ENCODE measurements around the gene CNPY1.

CNPY1 gene

DNA sequence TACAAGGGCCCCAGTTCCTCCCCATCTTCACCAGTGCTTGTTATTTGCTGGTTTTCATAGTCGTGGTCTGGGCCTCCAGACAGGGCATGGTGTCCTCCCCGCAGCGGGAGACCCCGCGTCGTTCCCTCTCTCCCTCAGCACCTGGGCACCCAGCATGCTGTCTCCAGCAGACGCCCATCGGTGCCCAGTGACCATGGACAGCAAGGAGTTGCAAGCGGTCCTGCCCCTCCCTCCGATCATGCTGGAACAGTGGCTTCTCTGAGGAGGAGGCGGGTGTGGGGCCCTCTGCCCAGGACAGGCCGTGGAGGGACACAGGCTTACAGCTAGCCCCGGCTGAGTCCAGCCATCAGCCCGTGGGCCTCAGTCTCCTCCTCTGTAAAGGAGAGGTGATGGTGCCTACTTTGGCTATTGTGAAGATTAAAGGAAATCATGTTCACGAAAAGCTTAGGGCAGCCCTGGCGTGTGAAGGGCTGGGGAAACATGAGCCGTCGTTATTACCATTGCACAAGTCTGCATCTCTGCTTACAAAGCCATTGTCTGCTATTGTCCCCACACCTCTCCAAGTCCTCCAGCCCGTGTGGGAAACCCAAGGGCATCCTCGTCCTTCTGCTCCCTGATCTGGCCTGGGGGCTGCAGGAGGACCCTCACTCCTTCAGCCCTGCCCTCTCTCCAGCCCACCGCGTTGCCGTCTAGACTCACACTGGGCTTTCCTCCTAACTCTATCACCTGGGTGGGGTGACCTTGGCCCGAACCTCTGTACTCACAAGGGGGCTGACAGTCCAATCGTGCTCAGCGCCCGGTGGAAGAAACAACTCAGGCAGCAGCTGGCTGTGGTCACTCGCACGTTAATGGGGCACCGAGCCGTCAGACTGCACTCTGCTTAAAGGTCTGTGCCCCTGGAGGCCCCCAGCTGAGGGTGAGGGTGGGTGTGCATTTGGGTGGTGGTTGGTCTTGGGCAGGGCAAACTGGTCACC lies 58.6 kb downstream of the CNPY1 start:
- DNase-seq = no peak

DNA sequence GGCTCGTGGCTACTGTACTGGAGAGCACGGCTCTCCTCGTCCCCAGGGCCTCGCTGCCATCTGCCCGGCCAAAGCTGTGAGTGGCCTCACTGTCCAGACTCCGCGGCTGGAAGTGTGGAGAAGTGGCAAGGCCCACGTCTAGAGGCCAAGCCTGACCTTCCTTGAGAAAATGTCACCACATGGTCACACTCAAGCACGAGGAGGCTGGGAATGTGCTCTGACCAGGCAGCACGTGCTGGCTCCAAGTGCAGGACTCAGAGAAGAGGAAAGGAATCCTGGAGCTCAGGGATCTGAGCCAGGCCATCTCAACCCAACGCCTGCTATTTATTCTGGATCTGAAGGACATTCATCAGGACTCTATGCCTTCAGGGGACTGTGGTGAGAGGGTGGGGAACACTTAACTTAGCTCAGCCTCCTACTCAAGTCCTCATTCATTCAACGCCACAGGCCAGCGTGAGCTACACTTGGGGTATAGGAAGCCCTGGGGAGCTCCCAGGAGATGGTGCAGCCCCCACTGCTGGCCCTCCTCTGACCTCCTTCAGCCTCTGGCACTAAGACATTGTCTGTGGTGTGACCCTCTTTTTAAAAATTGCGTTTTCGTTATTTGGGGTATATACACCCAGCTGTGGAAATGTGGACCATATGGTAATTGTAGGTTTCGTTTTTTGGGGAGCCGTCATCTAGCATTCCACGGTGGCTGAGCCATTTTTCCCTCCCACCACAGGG lies 59.4 kb downstream of the CNPY1 start:
- no peak for DNase-seq

DNA sequence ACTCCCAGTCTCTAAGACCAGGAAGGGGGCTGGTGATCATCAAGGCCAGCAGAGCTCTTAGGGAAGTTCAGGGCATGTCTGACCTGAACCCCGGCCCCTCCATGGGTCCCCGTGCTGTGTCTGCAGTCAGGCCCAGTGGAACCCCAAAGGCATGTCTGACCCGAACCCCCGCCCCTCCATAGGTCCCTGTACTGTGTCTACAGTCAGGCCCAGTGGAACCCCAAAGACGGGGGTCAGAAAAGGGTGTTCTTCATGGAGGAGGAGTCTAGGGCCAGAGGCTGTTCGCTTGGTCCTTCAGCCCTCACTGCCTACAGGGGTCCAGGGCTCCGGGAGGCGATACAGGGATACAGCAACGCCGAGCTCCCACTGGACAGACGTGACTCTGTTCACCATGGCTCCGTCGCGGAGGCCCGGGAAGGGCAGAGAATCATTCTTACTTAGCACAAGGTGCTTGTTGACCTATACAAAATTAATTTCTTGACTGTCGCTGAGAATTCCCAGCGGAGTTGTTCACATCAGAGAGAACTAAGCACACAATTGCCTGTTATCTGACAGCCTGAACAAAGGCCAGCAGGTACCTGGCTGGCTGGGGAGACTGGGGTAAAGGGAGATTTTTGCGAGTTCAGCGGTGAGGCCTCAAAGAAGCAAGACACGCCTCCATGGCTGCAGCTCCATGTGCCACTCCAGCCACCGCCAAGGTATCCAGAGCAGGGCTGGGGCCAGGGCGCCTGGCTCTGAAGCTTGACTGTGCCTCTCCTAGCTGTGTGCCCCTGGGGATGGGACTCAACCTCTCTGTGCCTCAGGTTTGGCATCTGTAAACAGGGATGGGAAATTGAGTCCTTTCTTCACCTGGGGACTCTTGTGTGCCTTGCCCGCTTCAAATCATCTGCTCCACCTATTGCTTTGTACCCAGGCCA lies 61.6 kb downstream of the CNPY1 start:
- no peak for DNase-seq

DNA sequence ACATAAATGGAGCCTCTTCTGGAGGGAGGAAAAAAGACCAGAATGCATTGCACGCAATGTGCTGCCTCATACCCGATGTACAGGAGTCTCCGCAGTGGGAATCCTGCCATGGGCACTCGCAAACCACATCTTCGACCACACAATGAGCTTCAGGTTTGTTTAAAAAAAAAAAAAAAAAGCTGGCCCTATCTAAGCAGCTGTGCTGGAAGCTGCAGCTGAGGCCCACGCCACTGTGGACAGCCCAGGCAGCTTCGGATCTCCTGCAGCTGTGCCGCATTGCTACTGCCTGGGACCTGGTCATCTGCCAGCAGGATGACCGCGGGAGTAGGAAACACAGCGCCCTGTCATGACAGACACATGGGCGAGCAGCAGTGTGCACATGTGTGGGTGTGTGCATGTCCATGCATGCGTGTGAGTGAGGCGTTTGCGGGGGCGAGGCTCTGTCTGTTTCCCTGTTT lies 62.5 kb downstream of the CNPY1 start:
- no peak for DNase-seq

DNA sequence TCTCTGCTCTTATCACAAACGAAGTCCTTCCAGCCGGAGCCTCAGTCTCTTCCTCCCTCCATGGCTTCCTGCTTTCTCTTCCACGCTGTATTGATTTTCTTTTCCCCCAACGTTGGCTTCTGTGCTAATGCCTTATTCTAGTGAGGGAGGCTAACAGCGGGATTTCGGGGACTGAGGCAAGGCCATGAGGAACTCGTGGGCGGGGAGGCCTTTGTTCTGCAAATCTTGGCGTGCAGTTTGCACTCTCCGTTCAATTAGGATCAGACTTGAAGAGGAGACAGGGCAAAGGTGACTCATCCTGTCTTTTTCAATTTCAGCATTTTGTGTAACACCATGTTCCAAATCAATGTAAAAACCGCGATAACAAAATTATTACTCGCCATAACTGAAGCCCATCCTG lies 63.1 kb downstream of the CNPY1 start:
- DNase-seq = no peak

DNA sequence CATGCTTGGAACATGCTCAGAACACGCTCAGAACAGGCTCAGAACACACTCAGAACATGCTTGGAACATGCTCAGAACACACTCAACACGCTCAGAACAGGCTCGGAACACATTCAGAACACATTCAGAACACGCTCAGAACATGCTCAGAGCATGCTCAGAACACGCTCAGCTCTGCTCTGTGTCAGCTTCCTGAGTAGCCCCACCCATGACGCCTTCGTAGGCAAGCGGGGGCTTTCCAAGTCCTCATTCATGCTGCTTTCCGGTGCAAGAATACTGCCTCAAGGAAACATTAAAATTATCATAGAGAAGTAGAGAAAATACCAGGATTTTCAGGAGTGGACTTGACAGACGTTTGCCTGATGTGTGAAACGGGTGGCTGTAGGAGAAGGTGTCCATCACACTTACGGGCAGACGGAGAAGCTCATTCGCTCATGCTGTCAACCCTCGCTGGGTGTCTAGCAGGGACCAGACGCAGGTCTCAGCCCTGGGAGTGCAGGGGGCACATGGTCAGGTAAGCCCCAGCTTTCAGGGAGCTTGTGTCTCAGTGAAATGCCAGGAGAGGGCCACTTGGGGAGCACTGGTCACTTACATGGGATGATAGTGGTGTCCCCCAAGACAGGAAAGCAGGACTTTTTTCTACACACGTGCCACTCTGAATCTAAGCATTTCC lies 63.7 kb downstream of the CNPY1 start:
- DNase-seq = no peak

DNA sequence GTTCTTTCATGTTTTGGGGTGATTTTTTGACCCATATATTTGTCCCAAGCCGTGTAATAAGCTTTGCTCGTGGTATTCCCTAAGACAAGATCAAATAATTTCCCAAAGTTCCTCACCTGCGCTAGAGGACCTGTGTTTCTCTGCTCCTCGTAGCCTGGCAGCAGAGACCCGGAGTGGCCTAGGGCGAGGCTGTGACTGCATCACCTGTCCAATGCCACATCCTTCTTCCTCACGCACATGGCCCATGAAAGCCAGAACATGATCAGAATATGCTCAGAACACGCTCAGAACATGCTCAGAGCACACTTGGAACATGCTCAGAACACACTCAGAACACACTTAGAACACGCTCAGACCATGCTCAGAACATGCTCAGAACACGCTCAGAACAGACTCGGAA lies 64.6 kb downstream of the CNPY1 start:
- DNase-seq = no peak

DNA sequence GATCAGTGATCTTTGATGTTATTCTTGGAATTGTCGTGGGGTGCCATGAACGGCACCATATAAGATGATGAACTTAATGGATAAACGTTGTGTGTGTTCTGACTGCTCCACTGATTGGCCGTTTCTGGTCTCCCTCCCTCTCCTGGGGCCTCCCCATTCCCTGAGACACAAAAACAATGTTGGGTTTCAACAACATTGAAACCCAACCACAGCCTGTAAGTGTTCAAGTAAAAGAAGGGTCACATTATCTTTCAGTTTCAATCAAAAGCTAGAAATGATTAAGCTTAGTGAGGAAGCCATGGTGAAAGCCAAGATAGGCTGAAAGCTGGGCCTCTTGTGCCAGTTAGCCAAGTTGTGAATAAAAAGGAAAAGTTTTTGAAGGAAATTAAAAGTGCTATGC lies 68.9 kb downstream of the CNPY1 start:
- DNase-seq = no peak

DNA sequence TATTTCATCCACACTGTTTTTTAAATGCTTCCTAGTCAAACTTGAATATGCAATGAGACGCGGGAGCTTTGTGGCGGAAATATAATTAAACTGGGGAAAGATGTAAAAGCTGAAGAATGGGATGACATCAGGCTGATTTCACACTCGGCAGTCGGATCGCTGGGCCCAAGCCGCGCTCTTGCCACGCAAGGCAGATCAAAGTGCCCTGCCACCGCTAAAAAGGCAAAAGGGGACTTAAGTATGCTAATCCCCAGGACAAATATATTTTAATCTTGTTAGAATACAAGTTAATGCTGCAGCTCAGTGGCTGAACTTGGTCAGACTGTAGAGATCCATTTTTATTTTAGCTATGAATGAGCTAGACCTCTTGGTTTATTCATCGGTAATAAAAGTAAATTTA lies 74.6 kb downstream of the CNPY1 start:
- DNase-seq = no peak

DNA sequence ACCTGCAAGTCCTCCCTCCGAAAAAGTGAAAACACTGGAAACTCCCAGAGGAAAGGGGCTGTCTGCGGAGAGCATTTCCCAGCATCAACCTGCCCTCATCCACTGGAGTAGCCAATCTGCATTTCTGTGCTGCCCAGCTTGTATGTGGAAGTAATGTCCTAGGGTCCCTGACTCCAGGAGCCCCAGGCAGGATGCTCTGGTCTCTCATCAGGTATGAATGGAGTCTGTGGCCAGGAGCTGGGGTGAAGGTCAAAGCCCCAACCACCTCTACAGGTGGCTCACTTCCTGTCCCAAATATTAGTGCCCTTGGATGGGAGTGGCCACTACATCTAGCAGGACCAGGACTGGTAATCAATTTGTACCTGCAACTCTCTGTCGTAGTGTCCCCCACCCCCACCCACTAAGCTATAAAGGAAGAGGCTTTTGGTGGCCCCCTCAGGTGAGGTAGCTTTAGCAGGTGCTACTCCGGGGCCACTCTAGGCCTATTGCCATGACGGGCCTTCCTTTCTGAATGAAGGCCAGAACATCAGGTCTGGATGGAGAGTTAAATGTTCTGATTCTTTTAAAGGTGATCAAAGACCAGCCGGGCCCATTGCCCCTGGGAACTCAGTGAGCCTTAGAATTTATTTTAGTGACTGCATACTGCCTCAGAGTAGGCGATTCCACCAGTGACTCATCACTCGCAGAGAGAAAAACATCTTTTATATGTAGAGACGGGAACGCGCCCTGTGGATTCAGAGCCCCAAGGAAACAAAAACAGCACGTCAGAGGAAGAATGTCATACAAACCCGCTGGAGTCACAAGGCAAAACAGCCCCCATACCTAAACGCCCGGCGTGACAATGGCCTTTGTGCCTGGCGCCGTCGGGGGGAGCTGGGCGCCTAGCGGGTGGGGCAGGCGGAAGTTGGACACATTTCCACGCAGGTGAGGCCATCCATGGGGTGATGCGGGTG lies 75.4 kb downstream of the CNPY1 start:
- no peak for DNase-seq

DNA sequence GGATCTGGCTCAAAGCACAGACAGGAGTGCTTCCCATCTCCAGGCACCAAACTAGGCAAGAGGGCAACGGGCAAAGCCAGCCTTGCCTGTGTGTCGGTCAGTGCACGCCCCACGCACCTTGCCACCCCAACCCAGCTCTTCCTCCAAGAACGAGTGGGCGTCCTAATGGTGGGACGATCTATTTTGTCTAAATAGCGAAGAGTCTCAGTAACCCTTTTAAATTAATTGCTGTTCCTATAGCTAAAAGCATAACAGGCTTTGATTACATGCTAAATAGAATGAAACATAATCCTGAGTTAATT lies 76.2 kb downstream of the CNPY1 start:
- no peak for DNase-seq

DNA sequence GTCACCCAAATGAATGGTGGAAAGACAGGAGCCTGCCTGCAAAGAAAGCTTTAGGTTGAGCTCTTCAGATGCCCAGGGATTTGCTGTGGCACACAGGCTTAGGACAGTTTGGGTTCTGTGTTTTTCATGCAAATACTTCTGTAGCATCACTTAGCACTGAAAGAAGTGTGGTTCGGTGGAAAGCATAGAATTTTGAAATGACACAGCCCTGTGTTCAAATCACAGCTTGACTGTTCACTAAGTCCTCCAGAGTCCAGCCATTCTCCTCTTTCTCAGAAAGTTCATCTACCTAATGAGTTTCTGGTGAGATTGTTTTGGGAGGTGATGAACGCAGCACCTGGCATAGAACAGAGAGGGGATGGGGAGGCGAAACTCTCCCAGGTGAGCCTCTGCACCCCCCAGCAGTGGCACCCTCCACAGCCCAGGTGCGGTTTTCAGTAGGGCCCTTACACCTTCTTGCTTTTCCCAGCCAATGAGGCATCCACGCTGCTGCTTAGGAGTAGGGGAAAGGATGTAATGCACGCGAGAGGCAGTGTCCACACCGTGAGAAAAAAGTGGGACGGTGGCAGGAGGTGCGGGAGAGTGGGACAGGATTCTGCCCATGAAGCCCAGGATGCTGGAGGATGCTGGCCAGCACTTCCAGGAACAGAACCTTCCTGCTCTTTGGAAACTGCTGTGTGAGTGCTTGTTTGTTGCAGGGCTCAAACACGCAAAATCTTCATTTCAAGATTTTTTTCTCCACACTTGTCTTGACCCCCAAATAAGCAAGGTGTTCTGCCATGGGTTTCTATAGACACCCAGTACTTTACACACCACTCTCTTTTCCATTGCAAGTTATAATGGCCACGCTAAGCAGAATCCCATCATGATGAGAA lies 76.8 kb downstream of the CNPY1 start:
- no peak for DNase-seq

DNA sequence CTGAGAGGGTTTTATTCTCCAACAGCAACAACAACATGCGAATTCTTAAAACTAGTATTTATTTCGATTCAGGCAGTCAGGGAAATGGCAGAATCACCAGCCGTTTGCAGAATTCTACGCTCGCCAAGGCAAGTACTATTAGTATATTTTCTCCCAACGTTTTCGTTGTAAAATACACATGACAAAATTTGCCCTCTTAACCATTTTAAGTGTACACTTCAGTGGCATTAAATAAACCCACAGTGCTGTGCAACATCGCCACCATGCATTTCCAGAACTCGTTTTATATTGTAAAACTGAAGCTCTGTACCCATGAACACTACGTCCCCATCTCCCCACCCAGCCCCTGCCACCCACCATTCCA lies 77.6 kb downstream of the CNPY1 start:
- DNase-seq = no peak

DNA sequence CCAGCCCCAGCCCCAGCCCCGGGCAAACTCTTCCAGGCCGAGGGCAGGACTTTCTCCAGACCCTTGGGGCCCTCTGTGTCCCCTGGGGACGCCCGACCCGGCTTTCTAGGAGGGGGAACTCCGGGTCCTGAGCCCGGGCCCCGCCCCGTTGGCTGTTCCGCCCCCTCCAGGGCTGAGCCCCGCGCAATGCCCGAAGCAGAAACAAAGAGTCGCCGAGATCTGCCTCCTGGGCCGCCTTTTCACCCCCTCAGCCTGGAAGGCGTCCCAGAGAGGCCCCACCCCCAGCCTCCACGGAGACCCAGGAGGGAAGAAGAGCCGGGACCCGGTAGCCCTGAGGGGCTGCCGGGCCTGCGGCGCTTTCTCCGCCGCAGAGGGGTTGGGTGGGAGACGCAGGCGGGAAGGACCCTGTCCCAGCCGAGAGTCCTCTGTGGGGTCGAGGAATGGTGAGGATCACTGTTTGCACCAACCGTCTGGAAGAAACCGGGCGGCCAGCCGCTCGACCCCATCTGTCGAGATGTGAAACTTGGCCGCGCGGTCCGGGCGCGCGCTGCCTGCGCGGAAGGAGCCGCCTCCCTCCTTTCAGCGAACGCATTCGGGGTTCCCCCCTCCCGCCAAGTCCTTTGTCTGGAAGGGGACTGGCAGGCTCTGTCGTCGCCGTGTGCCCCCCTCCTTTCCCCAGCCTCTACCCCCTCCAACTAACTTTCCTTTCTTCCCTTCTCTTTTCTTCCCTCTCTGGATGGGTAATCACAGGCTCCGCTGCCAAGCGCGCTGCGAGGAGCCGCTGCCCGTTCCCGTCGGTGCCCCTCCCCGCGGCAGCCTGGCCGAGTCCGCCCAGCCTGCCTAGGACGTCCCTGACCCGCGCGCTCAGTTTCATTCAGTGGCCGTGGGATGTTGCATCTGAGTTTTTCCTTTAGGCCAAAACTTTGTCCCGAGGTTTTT lies 78.2 kb downstream of the CNPY1 start:
- no peak for DNase-seq

DNA sequence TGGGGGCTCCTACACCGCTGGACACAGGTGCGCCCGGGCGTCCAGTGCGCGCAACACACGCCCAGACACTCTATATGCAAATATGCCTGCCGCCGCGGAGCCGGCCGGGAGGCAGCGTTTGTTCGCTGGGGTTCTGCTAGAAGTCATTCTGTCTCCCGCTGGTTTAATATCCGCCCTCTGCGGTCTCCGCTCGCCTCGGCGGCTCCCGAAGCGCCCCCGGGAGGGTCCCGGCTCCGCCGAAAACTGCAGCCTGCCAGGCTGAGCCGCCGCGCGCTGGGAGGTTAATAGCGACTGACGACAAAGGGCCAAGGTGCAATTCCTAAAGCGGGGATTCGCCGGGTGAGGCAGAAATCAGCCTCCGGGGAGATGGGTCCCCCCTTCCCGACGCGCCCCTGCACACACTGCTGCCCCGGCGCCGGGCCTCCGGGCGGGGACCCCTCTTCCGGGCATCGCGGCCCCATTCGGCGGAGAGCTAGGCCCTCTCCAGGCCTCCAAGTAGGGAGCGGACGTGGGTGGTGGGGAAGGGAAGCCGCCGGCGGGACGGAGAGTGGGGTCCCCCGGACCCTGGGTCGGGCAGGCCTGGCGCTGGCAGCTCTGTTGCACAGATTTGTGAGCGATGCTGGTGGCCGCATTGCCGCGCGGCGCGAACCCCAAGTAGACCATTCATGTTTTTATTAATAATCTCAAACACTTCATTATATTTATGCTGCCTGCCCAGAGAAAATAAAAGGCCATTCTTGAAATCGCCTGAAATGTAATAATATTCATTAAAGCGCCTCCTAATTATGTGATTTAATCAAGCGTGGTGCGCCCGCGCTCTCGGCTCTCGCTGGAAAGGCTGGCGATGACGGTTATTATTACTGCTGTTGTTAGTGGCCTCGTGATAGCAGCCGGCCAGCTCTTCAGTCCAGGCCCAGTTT lies 79.3 kb downstream of the CNPY1 start:
- no peak for DNase-seq

DNA sequence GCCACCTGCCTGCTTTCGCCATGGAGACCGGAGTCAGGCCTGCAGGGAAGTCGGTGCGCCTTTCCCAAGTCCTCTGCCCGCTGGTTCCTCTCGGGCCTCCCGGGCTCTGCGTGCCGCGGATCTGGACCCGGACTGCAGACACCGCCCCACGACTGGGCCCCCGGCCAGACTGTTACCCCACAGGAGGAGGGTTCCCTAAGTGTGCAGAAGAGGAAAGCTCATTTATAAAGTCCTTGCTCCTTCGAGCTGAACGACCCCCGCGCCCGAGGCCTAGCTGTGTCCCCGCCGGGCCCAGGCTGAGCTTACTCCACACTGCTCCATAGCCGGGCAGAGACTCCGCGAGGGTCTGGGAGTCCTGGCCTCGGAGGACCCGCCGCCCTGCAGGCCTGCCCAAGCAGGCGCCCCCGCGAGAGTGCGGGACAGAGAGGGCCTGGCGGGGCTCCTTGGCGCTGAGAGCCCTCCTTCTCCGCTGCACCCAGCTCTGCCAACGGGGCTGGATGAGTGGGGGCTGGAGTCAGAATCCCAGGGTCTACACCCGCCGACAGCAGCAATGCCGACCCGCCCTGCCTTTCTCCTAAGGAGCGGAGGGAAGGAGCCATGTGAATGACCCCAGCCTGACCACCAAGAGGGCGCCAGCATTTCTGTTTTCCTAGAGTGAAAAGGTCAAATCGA lies 80.1 kb downstream of the CNPY1 start:
- DNase-seq = no peak

DNA sequence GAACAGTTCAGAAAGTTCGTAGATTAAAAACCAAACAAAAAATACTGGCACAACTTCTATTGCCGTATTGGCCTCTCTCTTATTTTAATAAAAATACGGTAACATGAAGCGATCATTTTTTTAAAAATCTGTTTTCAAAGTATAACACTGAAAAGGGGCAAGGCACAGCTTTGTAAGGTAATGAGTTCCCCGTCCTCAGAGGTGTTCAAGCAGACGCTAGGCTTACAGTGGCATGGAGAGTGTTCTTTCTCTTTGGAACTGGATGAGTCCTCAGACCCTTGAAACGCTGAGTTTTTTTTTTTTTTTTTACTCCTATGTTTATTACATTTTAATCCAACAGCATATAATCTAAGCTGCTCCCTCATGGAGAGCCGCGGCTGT lies 80.6 kb downstream of the CNPY1 start:
- DNase-seq = no peak

Measured in CD4-positive, alpha-beta T cell treated with Interleukin-21 for 1 hour (primary cell).